Cardiac fibroblast (primary cell): ENCODE data around the gene GRAMD4.

Source experiments
- DNase-seq, 2 donors: peaks; one replicate each; pipeline versions ENCODE4 v3.0.0 to v3.0.0-alpha.2; 2010; ENCODE audit warnings: low read depth in 2 of 2
- H3K4me3 ChIP-seq, 2 donors: replicated peaks in 1 of 2; 1 replicate in 1 of 2; 2 replicates in 1 of 2; pipeline ENCODE4 v1.5.1; 2011; ENCODE audit warnings: low read depth in 2 of 2, low read length in 2 of 2, mild to moderate bottlenecking in 2 of 2, moderate library complexity in 1 of 2
- TF ChIP-seq, protein P1 (sequence below): IDR thresholded peaks from one replicate; pipeline ENCODE4 v1.5.1; 2011; ENCODE audit warnings: low read depth, mild to moderate bottlenecking, low read length, inconsistent platforms

GRAMD4 gene

DNA sequence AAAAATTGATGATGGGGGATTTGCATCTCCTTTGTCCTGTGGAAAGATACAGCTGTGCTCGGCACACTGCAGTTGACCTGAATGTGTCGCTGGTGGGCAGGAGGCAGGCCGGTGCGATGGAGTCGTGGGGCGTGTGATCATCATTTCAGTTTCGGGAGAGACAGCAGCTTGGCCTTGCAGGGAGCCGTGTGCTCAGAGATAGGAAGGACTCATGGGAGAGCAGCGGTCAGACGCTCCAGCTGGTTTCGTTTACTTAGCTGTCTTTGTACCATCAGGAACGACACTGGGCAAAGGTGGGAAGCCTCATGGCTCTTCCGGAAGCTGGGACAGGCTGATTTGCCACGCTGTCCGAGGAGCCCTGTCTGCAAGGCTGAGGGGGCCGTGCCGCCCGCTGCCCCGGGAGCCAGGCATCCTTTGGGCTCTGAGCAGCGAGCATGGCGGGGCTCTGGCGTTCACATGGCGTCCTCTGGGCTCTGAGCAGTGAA is 32.7 kb downstream of the GRAMD4 start:
- TF ChIP-seq, protein P1, sequence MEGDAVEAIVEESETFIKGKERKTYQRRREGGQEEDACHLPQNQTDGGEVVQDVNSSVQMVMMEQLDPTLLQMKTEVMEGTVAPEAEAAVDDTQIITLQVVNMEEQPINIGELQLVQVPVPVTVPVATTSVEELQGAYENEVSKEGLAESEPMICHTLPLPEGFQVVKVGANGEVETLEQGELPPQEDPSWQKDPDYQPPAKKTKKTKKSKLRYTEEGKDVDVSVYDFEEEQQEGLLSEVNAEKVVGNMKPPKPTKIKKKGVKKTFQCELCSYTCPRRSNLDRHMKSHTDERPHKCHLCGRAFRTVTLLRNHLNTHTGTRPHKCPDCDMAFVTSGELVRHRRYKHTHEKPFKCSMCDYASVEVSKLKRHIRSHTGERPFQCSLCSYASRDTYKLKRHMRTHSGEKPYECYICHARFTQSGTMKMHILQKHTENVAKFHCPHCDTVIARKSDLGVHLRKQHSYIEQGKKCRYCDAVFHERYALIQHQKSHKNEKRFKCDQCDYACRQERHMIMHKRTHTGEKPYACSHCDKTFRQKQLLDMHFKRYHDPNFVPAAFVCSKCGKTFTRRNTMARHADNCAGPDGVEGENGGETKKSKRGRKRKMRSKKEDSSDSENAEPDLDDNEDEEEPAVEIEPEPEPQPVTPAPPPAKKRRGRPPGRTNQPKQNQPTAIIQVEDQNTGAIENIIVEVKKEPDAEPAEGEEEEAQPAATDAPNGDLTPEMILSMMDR: peak; percentile 11
- DNase-seq: peak; percentile 46 to 56
- H3K4me3 ChIP-seq: peak overlapping the region in 1 of 2 donors; percentile 30

DNA sequence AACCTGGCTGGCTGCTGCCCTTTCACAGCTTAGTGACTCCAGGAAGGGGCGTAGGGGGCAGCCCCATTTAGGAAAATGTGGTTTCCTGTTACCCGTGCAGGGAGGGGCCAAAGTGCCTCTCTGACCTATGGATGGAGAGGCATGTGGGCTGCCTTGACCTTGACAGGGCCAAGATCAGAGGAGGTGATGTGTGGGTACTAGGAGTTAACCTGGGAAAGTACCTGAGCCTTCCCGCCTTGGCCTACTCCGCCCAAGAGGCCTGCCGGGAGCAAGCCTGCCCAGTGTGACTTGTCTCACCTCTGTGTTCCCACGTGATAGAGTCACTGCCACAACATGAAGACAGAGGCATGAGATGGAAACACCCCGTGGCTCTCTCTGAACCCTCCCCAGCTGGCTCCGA is 33.4 kb downstream of the GRAMD4 start:
- no peak overlapping the region for H3K4me3 ChIP-seq

DNA sequence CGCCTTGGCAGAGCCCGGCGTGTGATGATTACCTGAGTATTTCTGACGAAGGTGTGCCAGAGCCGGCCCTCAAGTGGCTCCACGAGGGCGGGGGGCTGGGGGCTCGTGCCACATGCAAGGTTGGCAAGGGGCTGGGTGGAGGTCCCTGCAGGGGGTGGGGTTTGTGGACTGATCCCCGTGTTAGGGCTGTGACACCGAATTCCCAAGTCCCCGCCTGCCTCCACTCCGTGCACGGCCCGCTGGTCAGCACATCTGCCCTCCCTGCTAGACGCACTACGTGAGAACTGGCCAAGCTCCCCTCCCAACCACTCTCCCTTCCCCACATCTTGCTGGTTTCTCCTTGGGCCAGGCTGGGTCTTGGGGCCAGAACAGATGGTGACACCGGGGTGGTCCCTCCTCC is 34.2 kb downstream of the GRAMD4 start:
- no peak overlapping the region for H3K4me3 ChIP-seq
- TF ChIP-seq, protein P1: no peak
- DNase-seq: no peak

More for the DNA sequence above, 33.4 kb downstream of the GRAMD4 start:
- TF ChIP-seq, protein P1: no peak
- no peak for DNase-seq

DNA sequence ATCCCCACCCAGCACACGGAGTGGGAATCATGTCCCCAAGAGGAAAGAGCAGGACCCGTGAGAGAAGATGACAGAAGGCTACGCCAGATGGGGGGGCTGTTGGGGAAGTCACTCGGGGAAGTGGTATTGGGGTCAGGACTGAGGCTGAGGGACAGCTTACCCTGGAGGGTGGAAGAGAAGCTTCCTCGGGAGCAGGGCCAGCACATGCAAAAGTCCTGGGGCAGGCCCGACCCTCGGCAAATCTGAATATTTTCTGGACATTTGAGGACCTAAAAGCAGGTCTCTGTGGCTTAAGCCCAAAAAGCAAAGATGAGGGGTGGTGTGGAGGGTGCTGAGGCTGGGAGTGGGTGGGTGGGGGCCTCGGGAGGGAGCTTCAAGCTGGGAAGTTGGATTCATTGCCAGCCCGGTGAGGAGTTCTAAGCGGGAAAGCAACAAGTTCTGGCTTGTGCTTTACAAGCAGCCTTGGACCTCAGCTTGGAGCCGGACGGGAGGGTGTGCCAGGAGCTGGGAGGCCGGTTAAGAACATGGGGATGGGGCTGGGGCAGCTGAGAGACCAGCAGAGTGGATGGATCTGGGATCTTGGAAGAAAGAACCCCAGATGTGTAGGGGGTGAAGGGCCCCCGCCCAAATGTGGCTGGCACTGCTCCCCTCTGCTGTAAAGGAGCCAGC is 34.9 kb downstream of the GRAMD4 start:
- TF ChIP-seq, protein P1: no peak
- DNase-seq: no peak
- no peak overlapping the region for H3K4me3 ChIP-seq

DNA sequence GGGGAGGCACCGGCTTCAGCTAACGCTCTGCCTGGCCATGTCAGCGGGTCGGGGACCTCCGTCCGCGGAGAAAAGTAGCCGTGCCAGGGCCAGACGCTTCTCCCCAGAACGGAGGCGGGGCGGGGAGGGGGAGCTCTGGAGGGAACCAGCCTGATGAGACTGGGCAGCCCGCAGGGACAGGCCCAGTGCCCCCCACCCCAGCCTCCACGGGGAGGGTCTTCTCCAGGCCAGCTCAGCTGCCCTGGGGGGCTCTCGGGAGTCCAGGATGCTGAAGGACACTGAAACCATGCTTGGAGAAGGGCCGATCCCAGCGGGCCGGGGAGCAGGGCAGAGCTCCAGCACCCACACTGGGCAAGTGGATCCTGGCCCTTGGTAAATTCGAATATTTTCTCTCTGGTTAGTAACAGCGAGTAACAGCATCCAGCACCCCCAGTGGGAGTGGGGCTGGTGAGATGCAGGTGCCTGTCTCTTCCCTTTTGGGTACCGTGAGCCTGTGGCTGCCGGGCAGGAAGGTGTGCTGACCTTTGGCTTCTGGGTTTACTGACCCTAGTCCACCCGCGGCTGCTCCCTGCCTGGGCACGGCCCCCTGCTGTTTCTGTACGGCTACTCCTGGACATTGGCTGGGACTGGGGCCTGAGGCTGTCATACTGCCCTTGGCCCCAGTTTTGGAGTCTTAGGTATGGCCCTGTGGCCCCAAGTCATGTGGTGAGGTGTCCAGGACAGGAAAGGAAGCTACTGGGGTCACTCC is 35.8 kb downstream of the GRAMD4 start:
- H3K4me3 ChIP-seq: no peak overlapping the region
- TF ChIP-seq, protein P1: no peak
- DNase-seq: no peak

DNA sequence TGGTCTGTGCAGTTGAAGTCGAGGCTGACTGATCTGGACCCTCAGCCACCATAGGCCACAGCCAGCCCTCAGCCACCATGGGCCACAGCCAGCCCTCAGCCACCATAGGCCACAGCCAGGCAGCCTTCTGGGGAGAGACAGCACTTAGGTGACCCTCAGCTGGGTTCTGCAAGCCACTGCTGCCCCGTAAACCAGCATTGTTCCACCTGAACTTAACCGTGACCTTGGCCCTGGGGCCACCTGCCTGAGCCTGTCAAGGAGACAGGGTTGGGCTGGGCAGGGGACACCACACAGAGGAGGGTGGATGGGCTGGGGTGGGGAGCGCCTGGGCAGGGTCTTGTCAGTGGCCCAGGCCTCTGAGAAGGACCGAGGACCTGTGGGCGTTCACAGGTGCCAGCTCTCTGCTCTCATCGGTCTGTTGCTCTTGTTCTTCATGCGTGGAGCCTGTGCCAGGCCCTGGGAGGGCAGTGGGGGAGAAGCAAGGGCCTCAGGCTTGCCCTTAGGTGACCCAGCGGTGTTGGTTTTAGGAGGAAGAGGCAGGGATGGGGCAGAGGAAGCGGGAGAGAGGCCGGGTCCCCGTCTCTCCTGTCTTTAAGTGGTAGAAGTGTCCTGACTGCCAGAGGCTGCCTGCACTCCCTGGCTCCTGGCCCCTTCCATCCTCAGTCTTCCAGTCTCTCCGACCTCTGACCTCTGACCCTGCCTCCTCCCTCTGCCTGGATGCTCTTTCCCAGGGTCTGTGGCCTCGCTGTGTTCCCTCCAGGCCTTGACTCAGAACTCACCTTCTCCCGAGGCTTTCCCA is 36.9 kb downstream of the GRAMD4 start:
- DNase-seq: no peak
- no peak overlapping the region for H3K4me3 ChIP-seq
- TF ChIP-seq, protein P1: no peak
